ENCODE data around the gene ZNF134. TPM values are rescaled to one million over a fixed set of nuclear protein-coding genes. Genes with fewer than 3 reads are reported as not detected.

The ZNF134 gene
- total RNA-seq, 2 donors from 2014 or later: 30.8 to 37.5 TPM

DNA sequence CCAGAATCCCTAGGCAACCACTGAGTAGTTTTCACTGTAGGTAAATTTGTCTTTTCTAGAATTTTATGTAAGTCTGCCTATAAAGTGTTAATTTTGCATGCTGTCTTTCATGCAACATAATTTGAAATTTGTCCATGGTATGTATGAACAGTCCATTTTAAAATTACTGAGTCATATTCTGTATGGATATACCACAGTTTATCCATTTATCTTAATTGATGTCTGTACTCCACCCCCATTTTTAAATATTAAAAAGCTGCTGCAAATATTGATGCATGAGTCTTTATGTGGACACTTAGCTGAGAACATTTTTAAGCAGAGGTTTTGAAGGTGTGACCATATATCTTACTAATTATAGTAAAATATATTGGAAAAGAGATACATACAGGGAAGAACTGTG lies 9.0 kb downstream of the ZNF134 start:
- H3K36me3 ChIP-seq (ENCODE audit: control insufficient read depth, insufficient read depth, low read length): peaks cover 82% of the 10 kb centered on the region
- peak overlapping the region; percentile 87 for H3K4me3 ChIP-seq (ENCODE audit: low read length)
- no peak for DNase-seq
- Mint-ChIP-seq H3K9me3 (peaks cover 96% of the 10 kb centered on the region), H3K27ac (no peak overlapping the region), H3K27me3 (ENCODE audit: insufficient read depth) (peaks cover 4% of the 10 kb centered on the region), H3K4me3 (no peak overlapping the region), H3K4me1 (no peaks in the 10 kb centered on the region), H3K36me3 (ENCODE audit: low read depth) (peaks cover 82% of the 10 kb centered on the region)
- H3K27ac ChIP-seq (ENCODE audit: low read depth, low read length): no peak overlapping the region
- H3K9me3 ChIP-seq (ENCODE audit: control insufficient read depth, low read length): peaks cover 84% of the 10 kb centered on the region
- no peak overlapping the region for H3K9ac ChIP-seq (ENCODE audit: extremely low read depth, low read length, poor library complexity, severe bottlenecking)
- H3K4me1 ChIP-seq (ENCODE audit: control insufficient read depth, insufficient read depth, low read length): no peaks in the 10 kb centered on the region
- TF ChIP-seq, protein P1, sequence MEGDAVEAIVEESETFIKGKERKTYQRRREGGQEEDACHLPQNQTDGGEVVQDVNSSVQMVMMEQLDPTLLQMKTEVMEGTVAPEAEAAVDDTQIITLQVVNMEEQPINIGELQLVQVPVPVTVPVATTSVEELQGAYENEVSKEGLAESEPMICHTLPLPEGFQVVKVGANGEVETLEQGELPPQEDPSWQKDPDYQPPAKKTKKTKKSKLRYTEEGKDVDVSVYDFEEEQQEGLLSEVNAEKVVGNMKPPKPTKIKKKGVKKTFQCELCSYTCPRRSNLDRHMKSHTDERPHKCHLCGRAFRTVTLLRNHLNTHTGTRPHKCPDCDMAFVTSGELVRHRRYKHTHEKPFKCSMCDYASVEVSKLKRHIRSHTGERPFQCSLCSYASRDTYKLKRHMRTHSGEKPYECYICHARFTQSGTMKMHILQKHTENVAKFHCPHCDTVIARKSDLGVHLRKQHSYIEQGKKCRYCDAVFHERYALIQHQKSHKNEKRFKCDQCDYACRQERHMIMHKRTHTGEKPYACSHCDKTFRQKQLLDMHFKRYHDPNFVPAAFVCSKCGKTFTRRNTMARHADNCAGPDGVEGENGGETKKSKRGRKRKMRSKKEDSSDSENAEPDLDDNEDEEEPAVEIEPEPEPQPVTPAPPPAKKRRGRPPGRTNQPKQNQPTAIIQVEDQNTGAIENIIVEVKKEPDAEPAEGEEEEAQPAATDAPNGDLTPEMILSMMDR (conservative IDR thresholded peaks at IDR 0.05): no peak
- H3K27me3 ChIP-seq (ENCODE audit: control insufficient read depth, insufficient read depth, low read length, poor library complexity, severe bottlenecking): no peaks in the 10 kb centered on the region

DNA sequence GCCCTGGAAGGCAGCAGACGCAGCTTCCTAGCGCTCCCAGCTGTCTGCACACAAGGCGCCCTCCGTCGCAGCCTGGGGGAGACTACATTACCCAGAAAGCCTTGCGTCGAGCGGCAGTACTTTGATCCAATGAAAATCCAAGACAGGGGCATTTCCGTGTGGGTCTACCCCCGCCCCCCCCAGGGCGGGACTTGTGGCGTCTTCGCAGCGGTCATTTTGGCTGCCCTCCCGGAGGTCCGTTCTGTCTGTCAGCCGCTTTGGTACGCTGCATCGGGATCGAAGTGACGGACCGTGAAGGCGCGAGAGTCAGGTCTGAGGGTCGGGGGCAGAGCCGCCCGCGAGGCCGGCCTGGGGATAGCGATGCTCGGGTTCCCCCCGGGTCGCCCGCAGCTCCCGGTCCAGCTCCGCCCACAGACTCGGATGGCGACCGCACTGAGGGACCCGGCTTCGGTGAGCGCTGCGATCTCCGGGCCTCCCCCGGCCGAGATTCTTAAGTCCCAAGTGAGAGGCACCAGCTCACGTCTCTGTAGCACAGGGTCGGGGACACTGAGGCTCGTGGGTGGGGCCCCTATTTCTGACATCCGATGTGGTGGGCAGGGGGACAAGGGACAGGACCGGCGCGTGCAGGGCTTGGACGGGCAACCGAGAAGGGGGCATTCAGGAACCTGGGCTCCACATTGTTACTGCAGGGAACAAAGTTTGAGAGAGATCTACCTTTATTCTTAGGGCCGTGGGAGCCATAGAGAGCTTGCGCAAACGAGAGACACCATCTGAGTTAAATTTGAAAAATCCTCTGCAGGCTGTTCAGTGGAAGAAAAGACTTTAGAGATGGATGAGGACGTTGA lies 19.2 kb downstream of the ZNF134 start, which contains the start of gene ZNF211:
Gene ZNF211, plus strand, starts transcription at position 182 of the 845 bp plus-strand sequence. Its CDS starts 179 bp downstream, at position 361.
- H3K27me3 ChIP-seq (ENCODE audit: control insufficient read depth, insufficient read depth, low read length, poor library complexity, severe bottlenecking): no peaks in the 10 kb centered on the region
- H3K4me3 ChIP-seq (ENCODE audit: low read length): peak within 1 kb of the TSS; percentile 93
- peaks cover 48% of the 10 kb centered on the region for H3K36me3 ChIP-seq (ENCODE audit: control insufficient read depth, insufficient read depth, low read length)
- peak within 1 kb of the TSS; percentile 84 for H3K4me3 Mint-ChIP-seq
- peaks cover 3% of the 10 kb centered on the region for H3K4me1 ChIP-seq (ENCODE audit: control insufficient read depth, insufficient read depth, low read length)
- peaks cover 24% of the 10 kb centered on the region for H3K9me3 Mint-ChIP-seq
- H3K27ac ChIP-seq (ENCODE audit: low read depth, low read length): no peak within 1 kb of the TSS
- H3K36me3 Mint-ChIP-seq (ENCODE audit: low read depth): peaks cover 48% of the 10 kb centered on the region
- H3K9ac ChIP-seq (ENCODE audit: extremely low read depth, low read length, poor library complexity, severe bottlenecking): peak within 1 kb of the TSS; percentile 80
- no peaks in the 10 kb centered on the region for H3K27me3 Mint-ChIP-seq (ENCODE audit: insufficient read depth)
- TF ChIP-seq, protein P1 (conservative IDR thresholded peaks at IDR 0.05): no peak
- peaks cover 29% of the 10 kb centered on the region for H3K9me3 ChIP-seq (ENCODE audit: control insufficient read depth, low read length)
- peak; percentile 97 for DNase-seq
- peak within 1 kb of the TSS; percentile 86 for H3K27ac Mint-ChIP-seq
- peaks cover 15% of the 10 kb centered on the region for H3K4me1 Mint-ChIP-seq
- 2 to 4% methylated on average over 43 to 59 of the region's 59 CpGs for WGBS, 2 experiments (ENCODE audit: insufficient coverage in 1 of 2, insufficient read length in 1 of 2)

DNA sequence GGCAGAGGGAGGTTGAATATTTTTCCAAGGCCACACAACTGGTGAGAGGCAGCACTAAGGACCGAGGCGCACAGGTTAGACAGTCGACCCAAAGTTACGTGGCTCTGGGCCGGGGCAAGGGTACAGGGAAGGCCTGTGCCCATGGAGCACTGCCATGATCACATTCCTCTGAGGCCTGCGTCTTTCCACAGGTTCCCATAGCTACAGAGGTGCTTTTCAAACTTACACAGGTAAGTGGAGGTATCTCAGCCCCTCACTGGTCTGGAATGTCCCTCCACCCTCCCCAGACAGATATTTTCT lies 19.7 kb downstream of the ZNF134 start:
- no peak for DNase-seq
- Mint-ChIP-seq H3K4me3 (peak overlapping the region; percentile 84), H3K4me1 (peaks cover 15% of the 10 kb centered on the region), H3K36me3 (ENCODE audit: low read depth) (peaks cover 54% of the 10 kb centered on the region), H3K27ac (peak overlapping the region; percentile 86), H3K27me3 (ENCODE audit: insufficient read depth) (no peaks in the 10 kb centered on the region), H3K9me3 (peaks cover 30% of the 10 kb centered on the region)
- peaks cover 54% of the 10 kb centered on the region for H3K36me3 ChIP-seq (ENCODE audit: control insufficient read depth, insufficient read depth, low read length)
- TF ChIP-seq, protein P1 (conservative IDR thresholded peaks at IDR 0.05): no peak
- peaks cover 3% of the 10 kb centered on the region for H3K4me1 ChIP-seq (ENCODE audit: control insufficient read depth, insufficient read depth, low read length)
- H3K27me3 ChIP-seq (ENCODE audit: control insufficient read depth, insufficient read depth, low read length, poor library complexity, severe bottlenecking): no peaks in the 10 kb centered on the region
- peak overlapping the region; percentile 80 for H3K9ac ChIP-seq (ENCODE audit: extremely low read depth, low read length, poor library complexity, severe bottlenecking)
- peaks cover 35% of the 10 kb centered on the region for H3K9me3 ChIP-seq (ENCODE audit: control insufficient read depth, low read length)
- WGBS, 2 experiments (ENCODE audit: insufficient coverage in 1 of 2, insufficient read length in 1 of 2): 65 to 73% methylated on average over 6 of the region's 6 CpGs
- H3K27ac ChIP-seq (ENCODE audit: low read depth, low read length): no peak overlapping the region
- peak overlapping the region; percentile 93 for H3K4me3 ChIP-seq (ENCODE audit: low read length)
